ENCODE results near the gene PTPRD.

DNA sequence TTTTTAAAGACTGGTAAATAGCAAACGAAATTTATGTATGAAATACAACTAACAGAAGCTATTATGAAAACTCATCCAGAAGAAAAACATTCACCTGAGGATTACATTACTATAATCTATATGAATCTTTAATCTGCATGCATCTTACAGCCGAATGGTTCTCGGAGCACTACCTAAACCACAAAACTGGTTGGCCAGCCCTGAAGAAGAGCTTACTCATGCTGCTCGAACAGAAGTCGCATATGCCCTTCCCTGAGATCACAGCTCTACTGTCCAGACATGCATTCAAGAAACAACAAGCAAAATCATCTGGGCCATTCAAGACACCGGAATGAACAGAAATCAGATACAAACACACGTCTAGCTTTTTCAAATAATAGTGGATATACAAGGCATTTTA is 1882.2 kb downstream of the PTPRD start:
- TF ChIP-seq, protein P1, sequence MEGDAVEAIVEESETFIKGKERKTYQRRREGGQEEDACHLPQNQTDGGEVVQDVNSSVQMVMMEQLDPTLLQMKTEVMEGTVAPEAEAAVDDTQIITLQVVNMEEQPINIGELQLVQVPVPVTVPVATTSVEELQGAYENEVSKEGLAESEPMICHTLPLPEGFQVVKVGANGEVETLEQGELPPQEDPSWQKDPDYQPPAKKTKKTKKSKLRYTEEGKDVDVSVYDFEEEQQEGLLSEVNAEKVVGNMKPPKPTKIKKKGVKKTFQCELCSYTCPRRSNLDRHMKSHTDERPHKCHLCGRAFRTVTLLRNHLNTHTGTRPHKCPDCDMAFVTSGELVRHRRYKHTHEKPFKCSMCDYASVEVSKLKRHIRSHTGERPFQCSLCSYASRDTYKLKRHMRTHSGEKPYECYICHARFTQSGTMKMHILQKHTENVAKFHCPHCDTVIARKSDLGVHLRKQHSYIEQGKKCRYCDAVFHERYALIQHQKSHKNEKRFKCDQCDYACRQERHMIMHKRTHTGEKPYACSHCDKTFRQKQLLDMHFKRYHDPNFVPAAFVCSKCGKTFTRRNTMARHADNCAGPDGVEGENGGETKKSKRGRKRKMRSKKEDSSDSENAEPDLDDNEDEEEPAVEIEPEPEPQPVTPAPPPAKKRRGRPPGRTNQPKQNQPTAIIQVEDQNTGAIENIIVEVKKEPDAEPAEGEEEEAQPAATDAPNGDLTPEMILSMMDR (IDR thresholded peaks at IDR 0.05), result no peak
- no peak for TF ChIP-seq POLR2A (IDR thresholded peaks at IDR 0.05)

Measured in ovary (tissue), 3 donors.